GM12878 (cell line): ENCODE measurements around the gene TBC1D10B. TPM values are rescaled to one million over a fixed set of nuclear protein-coding genes. Genes with fewer than 3 reads are reported as not detected.
A peak's percentile ranks its signal among the peaks of the same experiment; 100 is the strongest.

Source experiments
- CREM ChIP-seq: IDR thresholded peaks from 2 replicates; pipeline ENCODE4 v1.6.1; 2014; ENCODE audit warnings: antibody characterized with exemption, low read depth
- CUX1 ChIP-seq: IDR thresholded peaks from 2 replicates; pipeline ENCODE4 v1.6.1; 2012; ENCODE audit warnings: improper control_type of control experiment, low read depth, low read length; ENCODE audit not compliant: insufficient replicate concordance
- ETV6 ChIP-seq, 2 experiments: fragments of 450-650 bp in 1 of 2; IDR thresholded peaks in 1 of 2; conservative IDR thresholded peaks in 1 of 2; 2 replicates each; pipeline ENCODE4 v1.6.1; 2014; ENCODE audit warnings: antibody characterized with exemption in 1 of 2, borderline replicate concordance in 1 of 2, low read depth in 1 of 2, mild to moderate bottlenecking in 1 of 2, moderate library complexity in 1 of 2
- GATAD2B ChIP-seq: fragments of 450-650 bp; conservative IDR thresholded peaks from 2 replicates; pipeline ENCODE4 v1.6.1; 2017; ENCODE audit warnings: low read depth, mild to moderate bottlenecking, moderate library complexity
- HCFC1 ChIP-seq: fragments of 150-350 bp; IDR thresholded peaks from 2 replicates; pipeline ENCODE4 v1.6.1; 2014; ENCODE audit warnings: low read length
- IKZF1 ChIP-seq: fragments of 450-650 bp; conservative IDR thresholded peaks from 2 replicates; pipeline ENCODE4 v1.6.1; 2017; ENCODE audit warnings: antibody characterized with exemption, mild to moderate bottlenecking
- IRF4 ChIP-seq: IDR thresholded peaks from 2 replicates; pipeline ENCODE4 v1.6.1; 2011; ENCODE audit warnings: low read depth, low read length
- JUNB ChIP-seq: IDR thresholded peaks from 2 replicates; pipeline ENCODE4 v1.6.1; 2016; ENCODE audit warnings: antibody characterized with exemption, mild to moderate bottlenecking
- MEF2A ChIP-seq: IDR thresholded peaks from 2 replicates; pipeline ENCODE4 v1.6.1; 2011; ENCODE audit warnings: low read depth, mild to moderate bottlenecking, low read length, moderate library complexity; ENCODE audit not compliant: insufficient read depth
- NR2C1 ChIP-seq: fragments of 450-650 bp; IDR thresholded peaks from 2 replicates; pipeline ENCODE4 v1.6.1; 2017; ENCODE audit warnings: antibody characterized with exemption, mild to moderate bottlenecking, moderate library complexity
- PAX8 ChIP-seq: fragments of 450-650 bp; IDR thresholded peaks from 2 replicates; pipeline ENCODE4 v1.6.1; 2017; ENCODE audit warnings: mild to moderate bottlenecking, moderate library complexity
- PML ChIP-seq: IDR thresholded peaks from 2 replicates; pipeline ENCODE4 v1.6.1; 2012; ENCODE audit warnings: low read length, inconsistent platforms
- RAD51 ChIP-seq: fragments of 450-650 bp; IDR thresholded peaks from 2 replicates; pipeline ENCODE4 v1.6.1; 2016; ENCODE audit warnings: moderate library complexity, mild to moderate bottlenecking, inconsistent platforms
- RBBP5 ChIP-seq: fragments of 200-600 bp; sonication (generic); conservative IDR thresholded peaks from 2 replicates; pipeline ENCODE4 v1.6.1; 2016
- SKIL ChIP-seq: fragments of 450-650 bp; IDR thresholded peaks from 2 replicates; pipeline ENCODE4 v1.6.1; 2017; ENCODE audit warnings: mild to moderate bottlenecking, low read depth, inconsistent platforms; ENCODE audit not compliant: poor library complexity, severe bottlenecking
- SPI1 ChIP-seq: IDR thresholded peaks from 2 replicates; pipeline ENCODE4 v1.6.1; 2011; ENCODE audit warnings: low read depth, mild to moderate bottlenecking, low read length, moderate library complexity, borderline replicate concordance; ENCODE audit not compliant: insufficient read depth
- SRF ChIP-seq, 2 experiments: IDR thresholded peaks; 2 replicates each; pipeline ENCODE4 v1.6.1; 2011; ENCODE audit warnings: low read depth in 2 of 2, low read length in 2 of 2, mild to moderate bottlenecking in 1 of 2, moderate library complexity in 1 of 2
- TBL1XR1 ChIP-seq: IDR thresholded peaks from 2 replicates; pipeline ENCODE4 v1.6.1; 2012; ENCODE audit warnings: low read depth, low read length, improper control_type of control experiment
- USF2 ChIP-seq: IDR thresholded peaks from 2 replicates; pipeline ENCODE4 v1.6.1; 2011; ENCODE audit warnings: low read depth, low read length, improper control_type of control experiment, borderline replicate concordance
- ZNF622 ChIP-seq: fragments of 450-650 bp; IDR thresholded peaks from 2 replicates; pipeline ENCODE4 v1.6.1; 2017; ENCODE audit warnings: mild to moderate bottlenecking, inconsistent platforms
- polyA plus RNA-seq, 11 experiments: library from polyadenylated mRNA; depleted of rRNA in 4 of 11; unstranded in 6 of 11; stranded (reverse) in 5 of 11; fragments of >200 nt; fragmentation: Nextera tagmentation in 4 of 11; fragmentation: Illumina TruSeq in 1 of 11; extraction: Ambion mirVana in 4 of 11; extraction: Trizol in 1 of 11; gene quantifications; 1 replicate in 1 of 11; 2 replicates in 10 of 11; pipeline versions ENCODE4 v1.2.1 to v1.2.3, GENCODE V29; 2011 to 2016; ENCODE audit warnings: inconsistent platforms in 2 of 11, missing spikeins in 2 of 11, low read depth in 1 of 11
- total RNA-seq, 4 experiments: library from RNA; depleted of rRNA in 3 of 4; stranded (reverse); fragments of >200 nt in 3 of 4; fragmentation: Illumina TruSeq in 1 of 4; extraction: Trizol in 1 of 4; gene quantifications; 2 replicates each; pipeline versions ENCODE4 v1.2.1 to v1.2.3, GENCODE V29; 2013 to 2021
- TF ChIP-seq, protein P1 (sequence below): fragments of 450-650 bp; IDR thresholded peaks from 2 replicates; pipeline ENCODE4 v1.6.1; 2014; ENCODE audit warnings: mild to moderate bottlenecking

Gene TBC1D10B
- total and polyA plus RNA-seq, 10 of the 15 experiments (the other 5 are each of a cell fraction or from before 2014, with no cell fraction given): 2.2 to 51.2 (median 11.6) TPM

GRCh38 chr16:30355144-30355953 lies 14.9 kb downstream of the TBC1D10B start, which contains the start of gene CD2BP2 (continued):
- TF ChIP-seq SKIL: peak; percentile 54
- TF ChIP-seq IRF4: peak; percentile 57
- TF ChIP-seq, protein P1, sequence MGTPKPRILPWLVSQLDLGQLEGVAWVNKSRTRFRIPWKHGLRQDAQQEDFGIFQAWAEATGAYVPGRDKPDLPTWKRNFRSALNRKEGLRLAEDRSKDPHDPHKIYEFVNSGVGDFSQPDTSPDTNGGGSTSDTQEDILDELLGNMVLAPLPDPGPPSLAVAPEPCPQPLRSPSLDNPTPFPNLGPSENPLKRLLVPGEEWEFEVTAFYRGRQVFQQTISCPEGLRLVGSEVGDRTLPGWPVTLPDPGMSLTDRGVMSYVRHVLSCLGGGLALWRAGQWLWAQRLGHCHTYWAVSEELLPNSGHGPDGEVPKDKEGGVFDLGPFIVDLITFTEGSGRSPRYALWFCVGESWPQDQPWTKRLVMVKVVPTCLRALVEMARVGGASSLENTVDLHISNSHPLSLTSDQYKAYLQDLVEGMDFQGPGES: peak; percentile 15; the same call in 1 of the 2 replicates
- TF ChIP-seq IKZF1: peak; percentile 98
- TF ChIP-seq ETV6 (conservative IDR thresholded peaks at IDR 0.05 in 1 of 2, IDR thresholded peaks at IDR 0.05 in 1 of 2; ENCODE audit: borderline replicate concordance in 1 of 2, low read depth in 1 of 2): peak; percentile 74 to 97; a peak in 3 of 4 replicates
- peak; percentile 73; the same call in 1 of the 2 replicates for TF ChIP-seq GATAD2B
- TF ChIP-seq CREM: peak; percentile 96
- peak; percentile 97 for TF ChIP-seq RAD51
- peak; percentile 78; the same call in 1 of the 2 replicates for TF ChIP-seq PML
- peak; percentile 28; the same call in 1 of the 2 replicates for TF ChIP-seq SPI1
- peak; percentile 86 for TF ChIP-seq USF2
- no peak for TF ChIP-seq SRF (IDR thresholded peaks at IDR 0.05; ENCODE audit: low read depth in 2 of 2, low read length in 2 of 2)
- TF ChIP-seq CUX1: no peak
- no peak for TF ChIP-seq PAX8
- no peak for TF ChIP-seq ZNF622
- TF ChIP-seq HCFC1: peak; percentile 79
- peak; percentile 61; the same call in 1 of the 2 replicates for TF ChIP-seq TBL1XR1
- no peak for TF ChIP-seq RBBP5
- 0 out of 2 replicates have a peak, but pooled peaks have one; percentile 12 for TF ChIP-seq JUNB
- peak; percentile 42; the same call in 1 of the 2 replicates for TF ChIP-seq MEF2A
- peak; percentile 98 for TF ChIP-seq NR2C1
